Measurements from ENCODE around the gene STKLD1. TPM values are rescaled to one million over a fixed set of nuclear protein-coding genes. Genes with fewer than 3 reads are reported as not detected.

Gene STKLD1
- total and polyA plus RNA-seq, 9 of the 15 experiments (the other 6 are each of a cell fraction or from before 2014, with no cell fraction given): 0.10 to 0.65 (median 0.33) TPM; not detected in 2

DNA sequence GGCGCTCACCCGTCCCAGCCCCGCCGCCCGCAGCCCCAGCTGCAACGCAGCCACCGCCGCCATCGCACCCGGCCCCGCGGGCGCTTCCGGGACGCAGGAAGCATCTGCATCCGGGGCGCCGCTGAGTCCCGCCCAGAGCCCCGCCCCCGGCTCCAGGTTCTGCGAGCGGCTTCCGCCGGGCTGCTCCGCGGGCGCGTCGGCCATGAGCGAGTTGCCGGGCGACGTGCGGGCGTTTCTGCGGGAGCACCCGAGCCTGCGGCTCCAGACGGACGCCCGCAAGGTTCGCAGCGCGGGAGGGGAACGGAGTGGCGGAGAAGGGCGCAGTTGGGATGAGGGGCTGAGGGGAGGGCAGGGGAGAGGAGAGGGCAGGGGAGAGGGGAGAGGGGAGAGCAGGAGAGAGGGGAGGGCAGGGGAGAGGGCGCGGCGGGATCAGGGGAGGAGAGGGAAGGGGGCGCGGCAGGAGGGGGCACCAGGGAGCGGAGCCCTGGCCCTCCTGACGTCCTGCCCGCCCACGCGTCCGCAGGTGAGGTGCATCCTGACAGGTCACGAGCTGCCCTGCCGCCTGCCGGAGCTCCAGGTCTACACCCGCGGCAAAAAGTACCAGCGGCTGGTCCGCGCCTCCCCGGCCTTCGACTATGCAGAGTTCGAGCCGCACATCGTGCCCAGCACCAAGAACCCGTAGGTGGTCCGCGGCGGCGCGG is 19.6 kb upstream of the STKLD1 start, which contains the start of the genes SURF1 and SURF2 (continued):
- TF ChIP-seq CXXC5 (CRISPR knock-in tag; IDR thresholded peaks at IDR 0.05): peak; percentile 71
- TF ChIP-seq, protein P1, sequence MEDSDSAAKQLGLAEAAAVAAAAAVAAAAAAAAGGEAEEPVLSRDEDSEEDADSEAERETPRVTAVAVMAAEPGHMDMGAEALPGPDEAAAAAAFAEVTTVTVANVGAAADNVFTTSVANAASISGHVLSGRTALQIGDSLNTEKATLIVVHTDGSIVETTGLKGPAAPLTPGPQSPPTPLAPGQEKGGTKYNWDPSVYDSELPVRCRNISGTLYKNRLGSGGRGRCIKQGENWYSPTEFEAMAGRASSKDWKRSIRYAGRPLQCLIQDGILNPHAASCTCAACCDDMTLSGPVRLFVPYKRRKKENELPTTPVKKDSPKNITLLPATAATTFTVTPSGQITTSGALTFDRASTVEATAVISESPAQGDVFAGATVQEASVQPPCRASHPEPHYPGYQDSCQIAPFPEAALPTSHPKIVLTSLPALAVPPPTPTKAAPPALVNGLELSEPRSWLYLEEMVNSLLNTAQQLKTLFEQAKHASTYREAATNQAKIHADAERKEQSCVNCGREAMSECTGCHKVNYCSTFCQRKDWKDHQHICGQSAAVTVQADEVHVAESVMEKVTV (CRISPR knock-in tag; IDR thresholded peaks at IDR 0.05): no peak
- no peak for TF ChIP-seq BMI1 (IDR thresholded peaks at IDR 0.05; ENCODE audit: low read length)
- TF ChIP-seq, protein P2, sequence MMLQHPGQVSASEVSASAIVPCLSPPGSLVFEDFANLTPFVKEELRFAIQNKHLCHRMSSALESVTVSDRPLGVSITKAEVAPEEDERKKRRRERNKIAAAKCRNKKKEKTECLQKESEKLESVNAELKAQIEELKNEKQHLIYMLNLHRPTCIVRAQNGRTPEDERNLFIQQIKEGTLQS (IDR thresholded peaks at IDR 0.05): no peak
- TF ChIP-seq, protein P2 (CRISPR knock-in tag; conservative IDR thresholded peaks at IDR 0.05): no peak
- no peak for TF ChIP-seq CREB3 (tag; conservative IDR thresholded peaks at IDR 0.05; ENCODE audit: low read depth)
- TF ChIP-seq THRB (CRISPR knock-in tag; conservative IDR thresholded peaks at IDR 0.05): no peak
- no peak for TF ChIP-seq STAT6 (CRISPR knock-in tag; IDR thresholded peaks at IDR 0.05)
- no peak for TF ChIP-seq MEIS2 (IDR thresholded peaks at IDR 0.05; ENCODE audit: partially characterized antibody)
- TF ChIP-seq MAFK (IDR thresholded peaks at IDR 0.05; ENCODE audit: low read length): no peak
- TF ChIP-seq JUND (IDR thresholded peaks at IDR 0.05; ENCODE audit: borderline replicate concordance, low read depth, low read length): peak; percentile 33; the same call in 1 of the 2 replicates
- TF ChIP-seq JUND (tag; IDR thresholded peaks at IDR 0.05; ENCODE audit: borderline replicate concordance, low read depth, low read length): no peak
- no peak for TF ChIP-seq ZNF512 (tag; IDR thresholded peaks at IDR 0.05)
- TF ChIP-seq YY1 (IDR thresholded peaks at IDR 0.05; ENCODE audit: borderline replicate concordance in 1 of 3, control insufficient read depth in 1 of 3, extremely low read depth in 1 of 3, insufficient read depth in 3 of 3, insufficient read length in 1 of 3, insufficient replicate concordance in 2 of 3, low read depth in 1 of 3, low read length in 2 of 3): peak; percentile 61 to 95 (median 90)
- TF ChIP-seq GATAD2A (IDR thresholded peaks at IDR 0.05): no peak

Measured in K562 (cell line).